ENCODE results near the gene HK2. TPM values are rescaled to one million over a fixed set of nuclear protein-coding genes. Genes with fewer than 3 reads are reported as not detected.

HK2 gene
- total and polyA plus RNA-seq, 7 donors = 14.3 to 229 (median 84.2) TPM

- no peaks in the 10 kb centered on the region for H3K27me3 ChIP-seq (ENCODE audit: insufficient read depth in 3 of 3, low read length in 2 of 3)
- H3K4me3 ChIP-seq = no peak overlapping the region
- no peaks in the 10 kb centered on the region for H3K36me3 ChIP-seq (ENCODE audit: insufficient read depth in 1 of 2, low read depth in 1 of 2)
- no peak for DNase-seq
- no peak for ATAC-seq
- no peaks in the 10 kb centered on the region for H3K4me1 ChIP-seq
- no peaks in the 10 kb centered on the region for H3K9me3 ChIP-seq
- 80 to 94% (median 93%) methylated on average over 6 of the region's 6 CpGs for WGBS, 3 donors
- intact Hi-C loops (cut with DNase I) = no loop called here
- no peak for TF ChIP-seq CTCF (IDR thresholded peaks at IDR 0.05)
- no peak overlapping the region for H3K27ac ChIP-seq
Observed at GRCh38 chr2:74806920-74807319, 27.0 kb upstream of the HK2 start.

- H3K36me3 ChIP-seq (ENCODE audit: insufficient read depth in 1 of 2, low read depth in 1 of 2) = no peaks in the 10 kb centered on the region
- H3K27me3 ChIP-seq (ENCODE audit: insufficient read depth in 3 of 3, low read length in 2 of 3) = no peaks in the 10 kb centered on the region
- DNase-seq (no peak), ATAC-seq (no peak)
- H3K4me1 ChIP-seq = no peaks in the 10 kb centered on the region
- no peaks in the 10 kb centered on the region for H3K9me3 ChIP-seq
- H3K4me3 ChIP-seq = no peak overlapping the region
- intact Hi-C loops (cut with DNase I) = no loop called here
- no peak for TF ChIP-seq CTCF (IDR thresholded peaks at IDR 0.05)
- WGBS, 3 donors = 76 to 79% (median 79%) methylated on average over 7 of the region's 7 CpGs
- H3K27ac ChIP-seq = no peak overlapping the region
Observed at GRCh38 chr2:74812787-74813590, 20.9 kb upstream of the HK2 start.

- H3K36me3 ChIP-seq (ENCODE audit: insufficient read depth in 1 of 2, low read depth in 1 of 2) = no peaks in the 10 kb centered on the region
- H3K4me1 ChIP-seq = no peaks in the 10 kb centered on the region
- intact Hi-C loops (cut with DNase I) = no loop called here
- no peak for ATAC-seq
- no peak overlapping the region for H3K27ac ChIP-seq
- no peak for TF ChIP-seq CTCF (IDR thresholded peaks at IDR 0.05)
- H3K9me3 ChIP-seq = no peaks in the 10 kb centered on the region
- DNase-seq = no peak
- 80 to 87% (median 84%) methylated on average over 2 of the region's 2 CpGs for WGBS, 3 donors
- no peaks in the 10 kb centered on the region for H3K27me3 ChIP-seq (ENCODE audit: insufficient read depth in 3 of 3, low read length in 2 of 3)
- no peak overlapping the region for H3K4me3 ChIP-seq
Observed at GRCh38 chr2:74814102-74814501, 19.8 kb upstream of the HK2 start.

GRCh38 chr2:74815941-74816340, 18.0 kb upstream of the HK2 start:
- DNase-seq (no peak), ATAC-seq (no peak)
- no peaks in the 10 kb centered on the region for H3K4me1 ChIP-seq
- H3K36me3 ChIP-seq (ENCODE audit: insufficient read depth in 1 of 2, low read depth in 1 of 2) = no peaks in the 10 kb centered on the region
- no peaks in the 10 kb centered on the region for H3K9me3 ChIP-seq
- H3K4me3 ChIP-seq = no peak overlapping the region
- TF ChIP-seq CTCF (IDR thresholded peaks at IDR 0.05) = no peak
- intact Hi-C loops (cut with DNase I) = no loop called here
- H3K27ac ChIP-seq = no peak overlapping the region
- no peaks in the 10 kb centered on the region for H3K27me3 ChIP-seq (ENCODE audit: insufficient read depth in 3 of 3, low read length in 2 of 3)
- WGBS, 3 donors = 56 to 89% (median 82%) methylated on average over 1 of the region's 1 CpG
